HUDEP-2 (cell line): Measurements from ENCODE around the gene SLC6A17.

ENCODE experiments used
- DNase-seq, 76 experiments: peaks; one replicate each; lab custom pipeline; 2025; ENCODE audit not compliant: unreplicated experiment in 76 of 76; lab: John Stamatoyannopoulos, UW

Gene SLC6A17

GRCh38 chr1:110216844-110217444 is 66.7 kb downstream of the SLC6A17 start:
- no peak for DNase-seq

- no peak for DNase-seq
These were observed 67.8 kb downstream of the SLC6A17 start for GRCh38 chr1:110218137-110218536.

DNA sequence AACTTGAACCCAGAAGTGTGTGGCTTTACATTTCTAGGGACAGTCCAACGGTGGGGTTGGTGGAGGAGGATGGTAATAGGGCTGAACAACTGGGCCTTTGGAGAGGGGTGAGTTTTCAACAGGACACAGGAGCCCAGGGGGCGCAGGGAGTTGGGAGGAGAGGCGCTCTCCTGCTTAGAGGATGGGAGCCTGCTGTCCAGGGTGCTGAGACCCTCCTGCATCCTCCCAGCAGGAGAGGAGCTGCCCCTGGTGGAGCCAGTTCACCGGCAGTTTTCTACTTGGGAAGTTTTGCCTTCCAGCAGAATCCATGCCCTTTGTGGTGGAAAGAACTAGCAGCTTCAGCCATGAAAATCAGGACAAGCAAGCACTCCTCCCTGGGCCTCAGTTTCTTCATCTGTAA is 68.4 kb downstream of the SLC6A17 start:
- no peak for DNase-seq

DNA sequence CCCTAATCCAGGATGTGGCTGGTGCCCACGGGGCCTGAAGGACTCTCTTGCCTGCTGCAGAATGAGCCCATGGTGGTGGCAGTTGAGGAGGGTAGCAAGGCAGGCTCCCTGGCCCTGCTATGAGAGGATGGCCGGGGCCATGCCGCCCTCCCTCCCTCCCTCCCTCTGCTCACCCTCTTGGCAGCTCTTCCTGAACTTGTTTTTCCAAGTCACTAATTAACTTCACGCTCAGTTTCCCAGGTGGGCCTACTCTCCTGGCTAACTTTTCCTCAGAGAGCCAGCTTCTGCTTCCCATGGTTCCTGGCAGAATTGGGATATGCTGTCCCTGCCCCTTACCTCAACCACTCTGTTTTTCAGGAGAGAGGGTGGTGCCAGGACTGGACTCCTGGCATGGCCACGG is 70.0 kb downstream of the SLC6A17 start:
- no peak for DNase-seq

GRCh38 chr1:110221119-110221518 is 70.8 kb downstream of the SLC6A17 start:
- no peak for DNase-seq

- DNase-seq: no peak
These were observed 72.8 kb downstream of the SLC6A17 start for GRCh38 chr1:110223127-110223526.

DNA sequence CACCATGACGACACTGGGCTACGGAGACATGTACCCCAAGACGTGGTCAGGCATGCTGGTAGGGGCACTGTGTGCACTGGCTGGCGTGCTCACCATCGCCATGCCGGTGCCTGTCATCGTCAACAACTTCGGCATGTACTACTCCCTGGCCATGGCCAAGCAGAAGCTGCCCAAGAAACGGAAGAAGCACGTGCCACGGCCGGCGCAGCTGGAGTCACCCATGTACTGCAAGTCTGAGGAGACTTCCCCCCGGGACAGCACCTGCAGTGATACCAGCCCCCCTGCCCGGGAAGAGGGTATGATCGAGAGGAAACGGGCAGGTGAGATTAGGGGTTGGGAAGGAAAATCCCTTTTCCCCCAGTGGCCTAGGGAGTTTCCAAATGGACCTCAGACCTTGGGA is 73.3 kb downstream of the SLC6A17 start:
- no peak for DNase-seq

DNA sequence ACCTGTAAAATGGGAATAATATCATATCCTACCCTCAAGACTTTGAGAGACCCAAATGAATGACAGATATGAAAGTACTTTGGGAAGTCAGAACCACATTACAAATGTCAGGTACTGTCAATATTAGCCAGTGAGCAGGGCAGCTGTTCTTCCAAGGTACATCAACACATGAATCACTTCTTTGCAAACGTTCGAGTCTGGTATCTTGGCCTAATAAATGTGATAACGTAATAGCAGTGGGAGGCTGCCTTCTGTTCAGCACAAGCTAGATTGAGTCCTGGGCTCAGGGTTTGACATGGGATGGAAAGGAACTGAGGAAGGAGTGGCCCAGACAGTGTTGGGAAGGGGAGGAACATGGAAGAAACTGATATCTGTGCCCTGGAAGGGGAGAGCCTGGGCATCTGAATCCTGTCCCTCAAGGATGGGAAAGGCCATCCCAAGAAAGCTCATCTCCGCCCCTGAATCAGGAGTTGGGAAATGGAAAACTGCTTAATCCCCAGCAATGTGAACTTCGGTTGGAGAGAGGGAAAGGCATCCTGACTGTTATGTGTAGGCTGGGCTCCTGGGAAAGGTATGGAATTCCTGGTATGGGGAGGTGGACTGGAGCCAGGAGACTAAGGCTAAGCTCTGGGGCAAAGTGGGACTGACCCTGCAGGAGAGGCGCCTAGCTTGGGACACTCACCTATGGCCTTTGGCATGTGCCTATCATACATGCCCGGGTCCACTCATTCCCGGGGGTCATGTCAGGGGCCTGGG is 74.1 kb downstream of the SLC6A17 start:
- no peak for DNase-seq

GRCh38 chr1:110225212-110225611 is 74.9 kb downstream of the SLC6A17 start:
- DNase-seq: no peak

DNA sequence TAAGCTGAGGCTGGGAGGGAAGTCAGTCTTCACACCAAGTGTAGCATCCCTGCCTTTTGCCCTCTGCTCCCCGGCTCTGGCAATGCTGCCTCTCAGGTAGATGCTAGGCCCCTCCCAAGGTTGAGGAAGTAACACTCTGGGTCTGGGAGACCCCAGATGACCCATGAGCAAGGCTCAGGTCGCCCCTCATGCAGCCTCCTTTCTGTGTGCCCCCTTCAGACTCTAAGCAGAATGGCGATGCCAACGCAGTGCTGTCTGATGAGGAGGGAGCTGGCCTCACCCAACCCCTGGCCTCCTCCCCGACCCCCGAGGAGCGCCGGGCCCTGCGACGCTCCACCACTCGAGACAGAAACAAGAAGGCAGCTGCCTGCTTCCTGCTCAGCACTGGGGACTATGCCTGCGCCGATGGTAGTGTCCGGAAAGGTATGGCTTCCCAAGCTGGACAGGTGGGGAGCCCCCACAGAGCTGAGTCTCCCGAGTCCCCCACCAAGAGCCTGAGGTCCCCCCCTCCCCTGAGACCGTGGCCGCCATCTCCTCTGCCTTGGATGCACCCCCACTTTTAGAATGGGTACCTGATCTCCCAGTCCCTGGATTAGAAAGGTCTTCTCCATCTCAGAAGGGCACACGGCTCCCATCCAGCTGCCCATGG is 75.6 kb downstream of the SLC6A17 start:
- DNase-seq: no peak

GRCh38 chr1:110227774-110228173 is 77.5 kb downstream of the SLC6A17 start:
- no peak for DNase-seq

GRCh38 chr1:110228381-110228780 is 78.1 kb downstream of the SLC6A17 start:
- no peak for DNase-seq

GRCh38 chr1:110228869-110229268 is 78.6 kb downstream of the SLC6A17 start:
- DNase-seq: no peak

GRCh38 chr1:110229348-110230001 is 79.2 kb downstream of the SLC6A17 start:
- DNase-seq: no peak

DNA sequence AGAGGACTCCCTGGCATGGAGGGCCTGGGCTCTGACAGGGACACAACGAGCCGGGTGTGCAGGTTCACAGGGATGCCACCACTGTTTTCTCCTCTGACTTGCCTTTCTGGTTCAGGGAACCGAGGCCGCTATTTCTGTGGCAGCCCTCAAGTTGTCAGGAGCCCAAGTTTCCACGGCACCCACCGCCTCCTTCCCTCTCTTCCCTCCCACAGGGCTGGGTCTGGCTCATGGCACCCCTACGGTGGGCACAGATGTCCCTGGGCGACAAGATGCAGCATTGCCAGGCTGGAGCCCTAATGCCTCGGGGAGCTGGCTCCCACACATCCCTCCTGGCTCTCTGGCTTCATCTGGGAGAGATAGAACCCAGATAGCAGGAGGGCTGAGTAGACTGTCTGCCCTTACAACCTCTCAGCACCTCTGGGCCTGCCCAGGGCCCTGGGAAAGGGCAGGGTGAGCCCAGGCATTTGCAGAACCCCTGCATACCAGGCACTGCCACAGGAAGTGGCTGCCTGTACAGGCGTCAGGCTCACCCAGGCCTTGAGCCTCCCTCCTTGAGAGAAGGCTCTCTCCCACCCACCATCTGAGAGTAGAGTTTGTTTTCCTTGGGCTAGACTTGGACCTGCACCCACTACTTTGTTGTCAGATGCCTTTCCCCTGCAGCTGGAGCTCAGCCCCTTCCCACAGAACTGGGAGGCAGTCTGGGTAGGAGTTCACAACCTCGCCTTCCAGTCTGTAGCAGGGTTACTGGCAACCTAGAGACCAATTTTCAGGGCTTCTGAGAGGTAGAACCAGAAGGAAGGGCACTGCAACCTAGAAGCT is 80.3 kb downstream of the SLC6A17 start:
- DNase-seq: no peak

- no peak for DNase-seq
These were observed 83.6 kb downstream of the SLC6A17 start for GRCh38 chr1:110233861-110234260.

- DNase-seq: no peak
These were observed 84.4 kb downstream of the SLC6A17 start for GRCh38 chr1:110234691-110235090.

- no peak for DNase-seq
These were observed 85.0 kb downstream of the SLC6A17 start for GRCh38 chr1:110235181-110235833.

DNA sequence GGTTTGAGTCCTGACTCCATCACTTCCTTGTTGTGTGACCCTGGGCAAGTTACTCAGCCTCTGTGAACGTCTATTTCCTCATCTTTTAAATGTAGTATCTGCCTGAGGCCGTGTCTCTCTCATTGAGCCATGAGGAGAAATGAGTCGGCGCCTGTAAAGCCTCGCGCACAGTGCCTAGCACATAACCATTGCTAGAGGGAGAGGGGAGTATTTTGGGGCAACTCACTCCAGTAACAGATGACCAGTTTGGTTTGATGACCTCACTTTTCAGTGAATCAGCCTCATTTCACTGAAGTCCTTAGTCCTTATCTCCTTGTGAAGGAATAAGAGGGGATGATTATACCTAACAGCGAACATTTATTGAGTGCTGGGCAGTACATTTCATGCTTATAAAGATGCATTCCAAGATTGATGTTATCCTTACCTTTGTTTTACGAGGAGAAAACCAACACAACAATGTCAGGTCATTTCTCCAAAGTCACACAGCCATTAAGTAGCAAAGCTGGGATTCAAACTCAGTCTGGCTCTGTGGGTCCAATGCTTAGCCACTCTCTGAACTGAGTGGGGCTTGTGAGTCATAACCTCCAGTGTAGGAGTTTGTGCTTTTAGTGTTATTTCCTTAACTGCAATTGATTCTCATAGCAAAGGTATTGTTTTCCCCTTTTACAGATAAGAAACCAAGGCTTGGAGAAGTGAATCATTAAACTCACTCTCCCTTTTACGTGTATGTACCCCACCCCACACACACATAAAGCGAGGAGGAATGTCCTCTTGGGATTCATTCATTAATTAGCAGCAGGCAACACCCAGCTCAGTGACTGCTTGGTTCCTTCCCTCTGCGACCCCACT is 85.8 kb downstream of the SLC6A17 start:
- peak in 2 of 76 experiments; percentile 3 to 5 for DNase-seq
